ENCODE measurements around the gene SDC1.
A peak's percentile ranks its signal among the peaks of the same experiment; 100 is the strongest.

SDC1 gene

DNA sequence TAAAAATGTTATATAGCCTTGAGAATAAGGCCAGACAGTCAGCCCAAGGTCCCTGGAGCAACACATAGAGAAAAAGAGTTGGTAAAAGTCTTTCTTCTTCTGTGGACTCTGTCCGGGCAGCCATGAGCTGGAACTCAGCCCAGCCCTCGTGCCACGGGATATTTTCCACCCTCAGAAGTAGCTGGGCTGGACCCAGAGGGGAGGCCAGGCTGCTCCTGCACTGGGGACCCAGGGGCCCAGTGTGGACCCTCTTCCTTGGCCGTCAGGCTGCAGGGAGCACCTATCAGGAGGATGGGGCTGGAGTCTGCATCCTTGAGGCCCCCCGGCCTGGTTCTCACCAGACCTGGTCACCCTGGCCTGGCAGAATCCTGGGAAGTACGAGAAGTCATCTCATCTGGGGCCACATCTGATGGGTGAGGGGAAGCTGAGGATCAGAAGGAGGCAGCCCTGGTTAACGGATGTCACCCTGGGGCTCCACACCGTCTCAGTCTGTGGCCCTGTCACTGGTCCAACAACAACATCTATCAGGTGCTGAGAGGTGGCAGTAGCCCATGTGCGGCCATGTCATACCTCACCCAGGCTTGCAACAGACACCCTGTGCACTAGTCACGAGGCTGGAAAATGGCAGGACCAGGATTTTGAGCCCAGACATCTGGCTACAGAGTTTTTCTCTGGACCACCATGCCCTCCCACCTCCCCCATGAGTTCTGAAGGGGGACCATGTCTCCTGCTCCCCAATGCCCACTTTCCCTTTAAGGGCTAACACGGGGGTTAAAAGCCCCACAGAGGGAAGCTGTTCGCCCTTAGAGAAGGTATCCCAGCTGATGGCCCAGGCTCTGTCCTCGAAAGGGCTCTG, 33.0 kb downstream of the SDC1 start:
- H3K4me1 ChIP-seq (ENCODE audit: insufficient read depth, low read length) = peaks cover 17% of the 10 kb centered on the region; the same call in 1 of the 2 replicates
- no peaks in the 10 kb centered on the region for H3K36me3 ChIP-seq (ENCODE audit: insufficient read depth, low read depth, low read length)
- no peaks in the 10 kb centered on the region for H3K9me3 ChIP-seq (ENCODE audit: insufficient read depth, low read depth, low read length)
- H3K27me3 ChIP-seq (ENCODE audit: insufficient read depth, low read length) = no peaks in the 10 kb centered on the region
- H3K9ac ChIP-seq (ENCODE audit: low read depth, low read length) = no peak overlapping the region
- no peak overlapping the region for H3K4me3 ChIP-seq (ENCODE audit: low read length)
- H3K27ac ChIP-seq (ENCODE audit: low read length) = no peak overlapping the region

DNA sequence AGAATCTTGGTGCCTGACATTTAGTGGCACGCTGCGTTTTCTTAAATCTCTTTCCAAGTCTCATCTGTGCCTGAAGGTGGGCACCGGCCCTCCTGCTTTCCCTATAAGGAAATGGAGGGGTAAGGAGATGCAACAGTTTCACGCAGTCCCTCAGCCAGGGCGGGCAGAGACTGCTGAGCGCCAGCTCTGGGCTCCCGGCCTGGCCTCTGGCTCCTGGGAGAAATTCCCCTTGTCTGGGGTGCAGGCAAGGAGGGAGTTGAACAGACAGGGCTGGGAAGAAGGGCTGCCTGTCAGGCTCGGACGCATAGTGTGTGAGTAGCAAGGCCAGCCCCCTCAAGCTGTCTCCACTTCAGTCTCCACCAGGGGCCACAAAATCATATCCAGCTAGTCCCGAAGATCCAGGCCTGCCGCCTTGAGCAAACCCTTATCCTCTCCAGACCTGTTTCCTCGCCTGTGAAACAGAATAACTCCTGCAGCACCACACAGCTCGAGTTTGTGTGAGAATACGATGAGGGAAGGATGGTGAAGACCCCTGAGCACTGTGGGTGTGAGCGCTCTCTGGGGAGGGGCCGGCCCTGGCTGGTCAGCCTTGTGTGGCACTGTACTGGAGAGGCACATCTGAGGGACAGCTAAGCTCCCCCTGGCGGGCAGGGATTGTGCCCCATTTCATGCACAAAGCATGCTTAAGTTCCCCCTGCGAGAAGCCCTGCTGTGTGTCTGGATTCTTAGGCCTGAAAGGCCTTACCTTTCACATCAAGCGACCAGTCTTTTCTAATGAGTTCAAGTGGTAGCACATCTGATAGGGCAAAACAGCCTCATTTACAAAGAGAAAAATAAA, 33.8 kb downstream of the SDC1 start:
- Histone ChIP-seq H3K4me1 (ENCODE audit: insufficient read depth, low read length) (peaks cover 17% of the 10 kb centered on the region; the same call in 1 of the 2 replicates), H3K27me3 (ENCODE audit: insufficient read depth, low read length) (no peaks in the 10 kb centered on the region), H3K4me3 (ENCODE audit: low read length) (no peak overlapping the region), H3K27ac (ENCODE audit: low read length) (no peak overlapping the region), H3K36me3 (ENCODE audit: insufficient read depth, low read depth, low read length) (no peaks in the 10 kb centered on the region), H3K9ac (ENCODE audit: low read depth, low read length) (no peak overlapping the region), H3K9me3 (ENCODE audit: insufficient read depth, low read depth, low read length) (no peaks in the 10 kb centered on the region)

DNA sequence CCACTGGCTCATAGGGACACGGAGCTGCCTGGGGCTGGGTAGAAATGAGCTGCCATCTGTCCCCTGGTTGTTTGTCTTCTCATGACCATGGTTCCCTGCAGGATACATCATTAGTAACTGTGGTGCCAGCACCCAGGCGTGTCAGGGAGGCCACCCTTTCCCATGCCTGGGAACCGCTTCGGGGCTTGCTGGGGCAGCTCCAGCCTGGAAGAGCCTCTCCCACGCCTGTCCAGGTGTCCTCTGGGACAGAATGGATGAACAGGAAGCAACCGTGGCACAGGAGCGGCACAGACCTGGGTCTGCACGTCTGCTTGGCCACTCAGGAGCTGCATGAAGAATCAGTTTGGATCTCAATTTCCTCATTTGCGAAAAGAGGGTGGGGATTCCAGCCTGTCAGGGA, 34.8 kb downstream of the SDC1 start:
- Histone ChIP-seq H3K4me1 (ENCODE audit: insufficient read depth, low read length) (peaks cover 19% of the 10 kb centered on the region; the same call in 1 of the 2 replicates), H3K9me3 (ENCODE audit: insufficient read depth, low read depth, low read length) (no peaks in the 10 kb centered on the region), H3K27me3 (ENCODE audit: insufficient read depth, low read length) (no peaks in the 10 kb centered on the region), H3K36me3 (ENCODE audit: insufficient read depth, low read depth, low read length) (no peaks in the 10 kb centered on the region), H3K4me3 (ENCODE audit: low read length) (no peak overlapping the region), H3K27ac (ENCODE audit: low read length) (no peak overlapping the region), H3K9ac (ENCODE audit: low read depth, low read length) (no peak overlapping the region)

DNA sequence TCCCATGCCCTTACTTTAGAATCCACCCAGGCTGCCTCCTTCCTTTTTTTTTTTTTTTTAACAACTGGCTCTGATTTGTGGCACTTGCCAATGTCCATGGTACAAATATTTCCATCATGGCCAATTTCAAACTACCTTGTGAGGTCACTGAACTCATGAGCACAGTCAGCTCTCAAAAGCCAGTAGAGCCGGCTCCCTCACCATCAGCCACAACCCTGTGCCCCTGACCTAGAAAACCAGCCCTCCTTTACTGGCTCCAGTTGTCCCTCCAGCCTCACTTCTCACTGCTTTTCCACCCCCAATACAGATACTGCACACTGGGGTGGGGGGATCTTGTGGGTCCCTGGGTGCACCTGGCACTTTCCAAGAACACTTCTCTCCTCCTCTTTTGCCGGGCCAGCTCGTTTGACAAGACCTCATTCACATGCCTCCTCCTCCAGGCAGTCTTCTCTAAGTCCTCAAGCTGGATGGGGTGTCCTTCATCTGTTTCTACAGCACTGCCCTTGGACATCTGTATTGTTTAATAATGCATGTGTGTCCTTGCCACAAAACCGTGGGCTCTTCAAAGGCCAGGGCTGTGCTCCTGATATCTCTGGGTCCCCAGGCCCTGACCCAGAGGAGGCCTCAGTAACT, 35.5 kb downstream of the SDC1 start:
- no peaks in the 10 kb centered on the region for H3K27me3 ChIP-seq (ENCODE audit: insufficient read depth, low read length)
- no peaks in the 10 kb centered on the region for H3K36me3 ChIP-seq (ENCODE audit: insufficient read depth, low read depth, low read length)
- no peak overlapping the region for H3K9ac ChIP-seq (ENCODE audit: low read depth, low read length)
- peaks cover 20% of the 10 kb centered on the region; the same call in 1 of the 2 replicates for H3K4me1 ChIP-seq (ENCODE audit: insufficient read depth, low read length)
- H3K27ac ChIP-seq (ENCODE audit: low read length) = no peak overlapping the region
- no peaks in the 10 kb centered on the region for H3K9me3 ChIP-seq (ENCODE audit: insufficient read depth, low read depth, low read length)
- H3K4me3 ChIP-seq (ENCODE audit: low read length) = no peak overlapping the region; the same call in 1 of the 2 replicates

DNA sequence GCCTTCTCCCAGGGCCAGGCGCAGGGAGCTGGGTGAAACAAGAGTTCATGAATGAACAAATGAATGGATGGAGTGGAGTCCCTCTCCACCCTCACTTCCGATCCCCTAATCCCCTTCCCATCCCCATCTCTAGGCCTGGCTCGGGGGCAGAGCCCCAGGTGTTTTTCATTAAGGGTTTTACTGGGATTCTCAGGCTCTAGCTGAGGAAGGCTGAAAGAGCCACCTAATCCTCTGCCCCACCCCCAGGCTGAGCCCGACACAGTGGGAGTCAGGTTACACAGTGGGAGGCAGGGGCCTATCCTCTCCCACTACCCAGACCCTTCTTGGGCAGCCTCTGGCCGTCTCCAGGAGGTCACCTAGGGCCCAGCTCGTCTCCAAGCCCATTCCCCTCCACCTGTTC, 36.1 kb downstream of the SDC1 start:
- no peak overlapping the region for H3K27ac ChIP-seq (ENCODE audit: low read length)
- H3K36me3 ChIP-seq (ENCODE audit: insufficient read depth, low read depth, low read length) = no peaks in the 10 kb centered on the region
- H3K4me3 ChIP-seq (ENCODE audit: low read length) = no peak overlapping the region; the same call in 1 of the 2 replicates
- H3K9me3 ChIP-seq (ENCODE audit: insufficient read depth, low read depth, low read length) = no peaks in the 10 kb centered on the region
- no peak overlapping the region for H3K9ac ChIP-seq (ENCODE audit: low read depth, low read length)
- no peaks in the 10 kb centered on the region for H3K27me3 ChIP-seq (ENCODE audit: insufficient read depth, low read length)
- peaks cover 20% of the 10 kb centered on the region; the same call in 1 of the 2 replicates for H3K4me1 ChIP-seq (ENCODE audit: insufficient read depth, low read length)

DNA sequence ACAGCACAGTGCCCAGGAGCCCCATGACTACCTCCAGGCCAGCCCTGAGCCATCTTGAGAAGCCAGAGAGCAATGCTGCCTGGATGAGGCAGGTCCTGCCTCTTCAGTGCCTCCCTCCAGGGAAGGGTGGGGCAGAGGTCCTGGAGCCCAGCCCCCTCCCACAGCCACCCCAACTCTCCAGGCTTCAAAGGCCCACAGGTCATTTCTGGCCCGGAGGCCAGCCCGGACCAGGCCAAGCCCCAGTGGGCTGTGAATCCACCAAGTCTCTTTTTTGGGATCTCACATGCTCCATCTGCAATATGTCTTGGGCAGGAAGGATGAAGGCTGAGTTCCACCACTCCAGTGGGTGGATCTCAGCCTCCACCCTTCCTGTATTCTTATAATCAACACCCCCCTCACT, 36.7 kb downstream of the SDC1 start:
- H3K9ac ChIP-seq (ENCODE audit: low read depth, low read length) = 0 out of 2 replicates have a peak overlapping the region, but pooled peaks have one; percentile 2
- no peak overlapping the region for H3K4me3 ChIP-seq (ENCODE audit: low read length)
- peaks cover 20% of the 10 kb centered on the region; the same call in 1 of the 2 replicates for H3K4me1 ChIP-seq (ENCODE audit: insufficient read depth, low read length)
- no peak overlapping the region for H3K27ac ChIP-seq (ENCODE audit: low read length)
- no peaks in the 10 kb centered on the region for H3K27me3 ChIP-seq (ENCODE audit: insufficient read depth, low read length)
- H3K36me3 ChIP-seq (ENCODE audit: insufficient read depth, low read depth, low read length) = no peaks in the 10 kb centered on the region
- no peaks in the 10 kb centered on the region for H3K9me3 ChIP-seq (ENCODE audit: insufficient read depth, low read depth, low read length)

DNA sequence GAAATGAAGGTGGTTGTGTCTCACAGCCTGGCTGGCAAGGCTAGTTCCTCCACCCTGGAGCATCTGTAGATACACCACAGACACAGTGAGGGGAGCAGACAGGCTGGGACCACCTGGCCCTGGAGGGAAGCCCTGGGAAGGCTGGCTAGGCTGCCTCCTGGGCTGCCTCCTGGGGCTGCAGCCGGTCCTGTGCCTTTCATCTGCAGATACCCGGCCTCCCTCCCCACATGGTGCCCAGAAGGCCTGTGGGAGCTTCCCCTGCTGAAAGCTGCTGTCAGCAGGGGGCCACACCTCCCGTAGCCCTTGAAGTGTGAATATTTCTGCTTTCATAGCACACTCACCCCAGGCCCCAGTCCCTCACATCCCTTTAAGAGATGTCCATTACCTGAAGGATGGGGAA, 37.6 kb downstream of the SDC1 start:
- no peaks in the 10 kb centered on the region for H3K27me3 ChIP-seq (ENCODE audit: insufficient read depth, low read length)
- H3K9me3 ChIP-seq (ENCODE audit: insufficient read depth, low read depth, low read length) = no peaks in the 10 kb centered on the region
- no peak overlapping the region for H3K9ac ChIP-seq (ENCODE audit: low read depth, low read length)
- H3K27ac ChIP-seq (ENCODE audit: low read length) = no peak overlapping the region
- H3K4me3 ChIP-seq (ENCODE audit: low read length) = no peak overlapping the region
- peaks cover 20% of the 10 kb centered on the region; the same call in 1 of the 2 replicates for H3K4me1 ChIP-seq (ENCODE audit: insufficient read depth, low read length)
- H3K36me3 ChIP-seq (ENCODE audit: insufficient read depth, low read depth, low read length) = no peaks in the 10 kb centered on the region

DNA sequence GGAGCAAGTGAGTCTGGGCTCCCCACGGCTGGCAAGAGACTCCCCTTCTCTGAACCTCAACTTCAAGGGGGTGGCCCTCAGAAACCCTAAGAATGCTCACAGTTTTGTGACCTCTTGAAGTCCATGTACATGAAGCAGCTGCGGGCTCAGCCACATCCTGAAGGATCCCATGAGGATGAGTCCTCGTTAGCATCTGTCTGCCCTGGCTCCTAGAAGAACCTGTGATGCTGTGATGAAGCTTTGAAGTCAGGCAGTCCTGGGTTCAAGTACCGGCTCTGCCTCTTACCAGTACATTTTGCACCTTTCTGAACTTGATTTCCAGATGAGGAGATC, 38.1 kb downstream of the SDC1 start:
- H3K9me3 ChIP-seq (ENCODE audit: insufficient read depth, low read depth, low read length) = no peaks in the 10 kb centered on the region
- no peaks in the 10 kb centered on the region for H3K27me3 ChIP-seq (ENCODE audit: insufficient read depth, low read length)
- no peak overlapping the region for H3K4me3 ChIP-seq (ENCODE audit: low read length)
- H3K36me3 ChIP-seq (ENCODE audit: insufficient read depth, low read depth, low read length) = no peaks in the 10 kb centered on the region
- no peak overlapping the region for H3K9ac ChIP-seq (ENCODE audit: low read depth, low read length)
- no peak overlapping the region for H3K27ac ChIP-seq (ENCODE audit: low read length)
- peaks cover 20% of the 10 kb centered on the region; the same call in 1 of the 2 replicates for H3K4me1 ChIP-seq (ENCODE audit: insufficient read depth, low read length)

DNA sequence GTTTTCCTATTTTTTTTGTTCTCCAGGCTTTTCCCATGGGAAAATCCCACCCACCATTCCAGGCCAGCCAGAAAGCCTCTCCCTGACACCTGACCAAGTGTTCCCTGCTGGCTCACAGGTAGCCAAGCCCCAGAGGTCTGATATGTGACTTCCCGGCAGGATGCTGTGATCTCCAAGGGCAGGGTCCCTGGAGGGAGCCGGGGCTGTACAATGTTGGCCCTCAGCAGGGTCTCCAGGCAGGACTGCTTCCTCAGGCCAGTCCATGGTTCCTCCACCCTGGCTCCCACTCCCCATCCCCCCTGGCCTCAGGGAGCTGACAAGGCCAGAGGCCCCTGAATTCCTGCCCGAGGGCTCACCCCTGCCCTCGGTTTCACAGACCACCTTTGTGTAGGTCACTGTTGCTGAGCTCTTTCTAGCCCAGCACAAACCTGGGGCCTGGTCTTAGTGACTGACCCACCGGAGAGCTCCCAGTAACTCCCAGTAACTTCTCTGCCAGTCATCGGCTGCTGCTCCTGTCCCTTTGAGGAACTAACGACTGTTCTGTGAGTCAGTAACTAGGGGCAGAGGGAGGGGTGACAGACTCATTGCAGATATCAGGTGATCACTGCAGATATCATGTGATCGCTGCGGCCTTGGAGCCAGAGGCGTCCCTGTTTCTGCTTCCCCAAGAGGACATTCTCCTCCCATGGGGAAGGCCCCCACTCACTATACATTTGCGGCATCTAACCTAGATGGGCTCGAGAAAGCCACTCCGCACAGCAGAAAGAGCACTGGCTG, 38.7 kb downstream of the SDC1 start:
- Histone ChIP-seq H3K9ac (ENCODE audit: low read depth, low read length) (no peak overlapping the region), H3K4me1 (ENCODE audit: insufficient read depth, low read length) (peaks cover 17% of the 10 kb centered on the region; the same call in 1 of the 2 replicates), H3K4me3 (ENCODE audit: low read length) (no peak overlapping the region), H3K27ac (ENCODE audit: low read length) (no peak overlapping the region), H3K9me3 (ENCODE audit: insufficient read depth, low read depth, low read length) (no peaks in the 10 kb centered on the region), H3K36me3 (ENCODE audit: insufficient read depth, low read depth, low read length) (no peaks in the 10 kb centered on the region), H3K27me3 (ENCODE audit: insufficient read depth, low read length) (no peaks in the 10 kb centered on the region)

DNA sequence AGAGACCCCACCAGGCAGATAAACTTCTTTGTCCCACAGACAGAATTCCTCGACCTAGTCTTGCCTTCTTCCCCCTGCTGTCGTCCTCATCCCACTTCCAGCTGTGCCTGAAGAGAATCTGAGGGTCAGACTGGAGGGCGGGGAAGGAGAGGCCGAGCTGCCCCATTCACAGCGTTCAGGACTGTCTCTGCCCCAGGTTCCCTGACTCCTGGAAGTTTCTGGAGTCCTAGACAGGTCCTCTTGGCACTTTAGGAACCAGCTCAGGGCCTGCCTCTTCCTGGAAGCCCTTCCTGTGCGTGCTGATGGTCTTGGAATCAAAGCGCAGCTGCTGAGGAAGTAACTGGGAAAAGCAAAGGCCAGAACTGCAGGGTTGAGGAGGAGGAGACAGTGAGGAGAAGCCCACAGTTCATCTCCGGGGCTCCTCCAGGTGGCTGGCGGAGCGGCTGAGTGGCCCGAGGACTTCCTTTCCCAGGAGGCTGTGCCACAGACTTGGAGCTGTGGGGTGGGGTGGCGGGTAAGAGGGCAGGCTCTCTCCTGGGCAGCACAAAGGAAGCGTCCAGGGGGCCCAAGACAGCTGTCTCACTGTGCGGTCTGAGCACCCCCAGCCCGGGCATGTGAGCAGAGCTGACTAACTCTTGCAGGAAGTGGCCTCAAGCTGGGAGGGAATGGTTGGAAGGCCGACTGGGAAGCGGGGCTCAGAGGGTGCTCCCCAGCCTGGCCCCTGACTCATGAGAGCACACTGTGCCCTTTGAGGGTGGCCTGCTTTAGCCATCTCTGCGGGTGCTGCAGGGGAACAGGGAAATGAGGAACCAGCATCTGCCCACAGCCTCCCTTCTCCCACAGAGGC, 39.5 kb downstream of the SDC1 start:
- no peak overlapping the region for H3K4me3 ChIP-seq (ENCODE audit: low read length)
- no peaks in the 10 kb centered on the region for H3K36me3 ChIP-seq (ENCODE audit: insufficient read depth, low read depth, low read length)
- no peak overlapping the region for H3K9ac ChIP-seq (ENCODE audit: low read depth, low read length)
- peaks cover 12% of the 10 kb centered on the region; the same call in 1 of the 2 replicates for H3K4me1 ChIP-seq (ENCODE audit: insufficient read depth, low read length)
- no peak overlapping the region for H3K27ac ChIP-seq (ENCODE audit: low read length)
- no peaks in the 10 kb centered on the region for H3K27me3 ChIP-seq (ENCODE audit: insufficient read depth, low read length)
- no peaks in the 10 kb centered on the region for H3K9me3 ChIP-seq (ENCODE audit: insufficient read depth, low read depth, low read length)
